Measurements from ENCODE around the gene TKTL1. TPM values are rescaled to one million over a fixed set of nuclear protein-coding genes. Genes with fewer than 3 reads are reported as not detected.
"Not testable (repeated sequence)": the region's sequence is repeated elsewhere in the genome, so short reads cannot be mapped to it uniquely, and the experiment has no call there.

The TKTL1 gene
- total and polyA plus RNA-seq, 2 of the 4 experiments (the other 2 are of a cell fraction): not detected

DNA sequence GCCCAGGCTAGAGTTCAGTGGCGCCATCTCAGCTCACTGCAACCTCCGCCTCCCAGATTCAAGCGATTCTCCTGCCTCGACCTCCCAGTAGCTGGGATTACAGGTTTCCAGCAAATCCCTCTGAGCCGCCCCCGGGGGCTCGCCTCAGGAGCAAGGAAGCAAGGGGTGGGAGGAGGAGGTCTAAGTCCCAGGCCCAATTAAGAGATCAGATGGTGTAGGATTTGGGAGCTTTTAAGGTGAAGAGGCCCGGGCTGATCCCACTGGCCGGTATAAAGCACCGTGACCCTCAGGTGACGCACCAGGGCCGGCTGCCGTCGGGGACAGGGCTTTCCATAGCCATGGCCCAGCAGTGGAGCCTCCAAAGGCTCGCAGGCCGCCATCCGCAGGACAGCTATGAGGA lies 38.3 kb upstream of the TKTL1 start, which contains the start of gene OPN1MW3:
OPN1MW3 (plus strand) TSS at position 301 of the 400 bp plus-strand sequence; CDS start at position 339, 38 bp downstream.
- H2BK5ac ChIP-seq (ENCODE audit: low read depth, low read length, poor library complexity, severe bottlenecking); H3K27ac ChIP-seq (ENCODE audit: insufficient read depth, low read length); H4K5ac ChIP-seq (ENCODE audit: low read depth, low read length); H3K9ac ChIP-seq (ENCODE audit: low read depth, low read length); H3K27me3 ChIP-seq (ENCODE audit: control insufficient read depth, insufficient read depth, low read length); H3K9me3 ChIP-seq (ENCODE audit: control insufficient read depth, insufficient read depth, low read length); H2AK9ac ChIP-seq (replicated peaks; ENCODE audit: low read depth, low read length, poor library complexity); H2AFZ ChIP-seq (replicated peaks; ENCODE audit: low read length, poor library complexity); intact Hi-C loops (cut with micrococcal nuclease); H3K56ac ChIP-seq (ENCODE audit: extremely low read depth, insufficient read depth, low read length); H3K9me1 ChIP-seq (ENCODE audit: insufficient read depth, low read length); H3K4me1 ChIP-seq (ENCODE audit: control insufficient read depth, insufficient read depth, low read length); H2AK5ac ChIP-seq (ENCODE audit: low read depth, low read length); H4K8ac ChIP-seq (ENCODE audit: low read depth in 2 of 2, low read length in 2 of 2); CTCF ChIA-PET; H2BK20ac ChIP-seq (ENCODE audit: low read depth, low read length); BruUV-seq (replicated peaks); H3K79me1 ChIP-seq (ENCODE audit: low read depth in 1 of 2, low read length in 2 of 2); POLR2A ChIA-PET (ENCODE audit: unreplicated experiment); H2BK120ac ChIP-seq (ENCODE audit: low read depth, low read length); H3K4me2 ChIP-seq (ENCODE audit: low read depth, low read length); H3K23ac ChIP-seq (ENCODE audit: low read depth, low read length); H2BK15ac ChIP-seq (ENCODE audit: low read depth, low read length); H3K4me3 ChIP-seq (ENCODE audit: insufficient read depth, low read depth, low read length); ATAC-seq (ENCODE audit: low read depth); H4K91ac ChIP-seq (ENCODE audit: insufficient read depth, low read depth, low read length); dilution Hi-C loops (cut with HindIII; ENCODE audit: low sequenced_read_pairs, unreplicated experiment); H4K20me1 ChIP-seq (ENCODE audit: insufficient read depth, low read length); H3K4ac ChIP-seq (ENCODE audit: low read depth, low read length); H3K36me3 ChIP-seq (ENCODE audit: control insufficient read depth, insufficient read depth, low read length); DNase-seq; H3K14ac ChIP-seq (replicated peaks; ENCODE audit: low read depth, low read length); H3K18ac ChIP-seq (ENCODE audit: low read depth, low read length); in situ Hi-C loops (cut with MboI; ENCODE audit: low sequenced_read_pairs): not testable (repeated sequence)
- WGBS, 2 experiments (ENCODE audit: extremely low coverage in 2 of 2, insufficient read length in 1 of 2): no CpG with 5 or more reads among the region's 17 CpGs

GRCh38 chrX:154258711-154259110 lies 36.9 kb upstream of the TKTL1 start:
- CTCF ChIA-PET: not testable (repeated sequence)

More at GRCh38 chrX:154258711-154259110, 36.9 kb upstream of the TKTL1 start:
- H4K91ac ChIP-seq (ENCODE audit: insufficient read depth, low read depth, low read length); H3K36me3 ChIP-seq (ENCODE audit: control insufficient read depth, insufficient read depth, low read length); DNase-seq; H3K23ac ChIP-seq (ENCODE audit: low read depth, low read length); H2BK5ac ChIP-seq (ENCODE audit: low read depth, low read length, poor library complexity, severe bottlenecking); H3K9me1 ChIP-seq (ENCODE audit: insufficient read depth, low read length); in situ Hi-C loops (cut with MboI; ENCODE audit: low sequenced_read_pairs); H4K5ac ChIP-seq (ENCODE audit: low read depth, low read length); H3K18ac ChIP-seq (ENCODE audit: low read depth, low read length); H2BK20ac ChIP-seq (ENCODE audit: low read depth, low read length); H3K4me3 ChIP-seq (ENCODE audit: insufficient read depth, low read depth, low read length); H3K4me1 ChIP-seq (ENCODE audit: control insufficient read depth, insufficient read depth, low read length); H3K9ac ChIP-seq (ENCODE audit: low read depth, low read length); H4K8ac ChIP-seq (ENCODE audit: low read depth in 2 of 2, low read length in 2 of 2); H3K56ac ChIP-seq (ENCODE audit: extremely low read depth, insufficient read depth, low read length); H2AK9ac ChIP-seq (replicated peaks; ENCODE audit: low read depth, low read length, poor library complexity); H2BK120ac ChIP-seq (ENCODE audit: low read depth, low read length); H2BK15ac ChIP-seq (ENCODE audit: low read depth, low read length); dilution Hi-C loops (cut with HindIII; ENCODE audit: low sequenced_read_pairs, unreplicated experiment); H2AFZ ChIP-seq (replicated peaks; ENCODE audit: low read length, poor library complexity); H3K4me2 ChIP-seq (ENCODE audit: low read depth, low read length); H2AK5ac ChIP-seq (ENCODE audit: low read depth, low read length); ATAC-seq (ENCODE audit: low read depth); H3K79me1 ChIP-seq (ENCODE audit: low read depth in 1 of 2, low read length in 2 of 2); BruUV-seq (replicated peaks); POLR2A ChIA-PET (ENCODE audit: unreplicated experiment); H3K14ac ChIP-seq (replicated peaks; ENCODE audit: low read depth, low read length); H3K4ac ChIP-seq (ENCODE audit: low read depth, low read length); intact Hi-C loops (cut with micrococcal nuclease); H4K20me1 ChIP-seq (ENCODE audit: insufficient read depth, low read length); H3K27ac ChIP-seq (ENCODE audit: insufficient read depth, low read length); H3K9me3 ChIP-seq (ENCODE audit: control insufficient read depth, insufficient read depth, low read length); H3K27me3 ChIP-seq (ENCODE audit: control insufficient read depth, insufficient read depth, low read length): not testable (repeated sequence)
- no CpG with 5 or more reads among the region's 10 CpGs for WGBS, 2 experiments (ENCODE audit: extremely low coverage in 2 of 2, insufficient read length in 1 of 2)
